ENCODE data around the gene RBMS1.
"Not testable (repeated sequence)": the region's sequence is repeated elsewhere in the genome, so short reads cannot be mapped to it uniquely, and the experiment has no call there.

RBMS1 gene

GRCh38 chr2:160473468-160474318, 19.9 kb downstream of the RBMS1 start:
- in situ Hi-C loops (cut with MboI; ENCODE audit: low sequenced_read_pairs): no loop called here

GRCh38 chr2:160472839-160473251, 20.8 kb downstream of the RBMS1 start:
- in situ Hi-C loops (cut with MboI; ENCODE audit: low sequenced_read_pairs): no loop called here

GRCh38 chr2:160471950-160472349, 21.7 kb downstream of the RBMS1 start:
- in situ Hi-C loops (cut with MboI; ENCODE audit: low sequenced_read_pairs): no loop called here

- in situ Hi-C loops (cut with MboI; ENCODE audit: low sequenced_read_pairs): no loop called here
Measured at GRCh38 chr2:160469621-160470204, 23.9 kb downstream of the RBMS1 start.

- in situ Hi-C loops (cut with MboI; ENCODE audit: low sequenced_read_pairs): no loop called here
Measured at GRCh38 chr2:160469164-160469563, 24.4 kb downstream of the RBMS1 start.

GRCh38 chr2:160467086-160467485, 26.5 kb downstream of the RBMS1 start:
- in situ Hi-C loops (cut with MboI; ENCODE audit: low sequenced_read_pairs): no loop called here

GRCh38 chr2:160465406-160465805, 28.2 kb downstream of the RBMS1 start:
- in situ Hi-C loops (cut with MboI; ENCODE audit: low sequenced_read_pairs): no loop called here

- in situ Hi-C loops (cut with MboI; ENCODE audit: low sequenced_read_pairs): no loop called here
Measured at GRCh38 chr2:160465002-160465401, 28.6 kb downstream of the RBMS1 start.

GRCh38 chr2:160464017-160464416, 29.6 kb downstream of the RBMS1 start:
- in situ Hi-C loops (cut with MboI; ENCODE audit: low sequenced_read_pairs): no loop called here

GRCh38 chr2:160463245-160463644, 30.4 kb downstream of the RBMS1 start:
- in situ Hi-C loops (cut with MboI; ENCODE audit: low sequenced_read_pairs): no loop called here

GRCh38 chr2:160460333-160460731, 33.3 kb downstream of the RBMS1 start:
- in situ Hi-C loops (cut with MboI; ENCODE audit: low sequenced_read_pairs): no loop called here

- in situ Hi-C loops (cut with MboI; ENCODE audit: low sequenced_read_pairs): no loop called here
Measured at GRCh38 chr2:160459538-160460332, 33.9 kb downstream of the RBMS1 start.

- in situ Hi-C loops (cut with MboI; ENCODE audit: low sequenced_read_pairs): no loop called here
Measured at GRCh38 chr2:160458718-160459453, 34.7 kb downstream of the RBMS1 start.

- in situ Hi-C loops (cut with MboI; ENCODE audit: low sequenced_read_pairs): no loop called here
Measured at GRCh38 chr2:160457588-160457987, 36.0 kb downstream of the RBMS1 start.

GRCh38 chr2:160454070-160454797, 39.4 kb downstream of the RBMS1 start:
- in situ Hi-C loops (cut with MboI; ENCODE audit: low sequenced_read_pairs): no loop called here

- in situ Hi-C loops (cut with MboI; ENCODE audit: low sequenced_read_pairs): no loop called here
Measured at GRCh38 chr2:160453111-160453820, 40.3 kb downstream of the RBMS1 start.

GRCh38 chr2:160450486-160450885, 43.1 kb downstream of the RBMS1 start:
- in situ Hi-C loops (cut with MboI; ENCODE audit: low sequenced_read_pairs): no loop called here

- in situ Hi-C loops (cut with MboI; ENCODE audit: low sequenced_read_pairs): not testable (repeated sequence)
Measured at GRCh38 chr2:160448821-160449220, 44.8 kb downstream of the RBMS1 start.

GRCh38 chr2:160445673-160446072, 47.9 kb downstream of the RBMS1 start:
- in situ Hi-C loops (cut with MboI; ENCODE audit: low sequenced_read_pairs): no loop called here

- in situ Hi-C loops (cut with MboI; ENCODE audit: low sequenced_read_pairs): no loop called here
Measured at GRCh38 chr2:160442603-160443002, 51.0 kb downstream of the RBMS1 start.
